HepG2 (cell line): ENCODE data around the gene NUP93. TPM values are rescaled to one million over a fixed set of nuclear protein-coding genes. Genes with fewer than 3 reads are reported as not detected.

Source experiments
- E2F5 ChIP-seq: sonication (generic); formaldehyde crosslinking; conservative IDR thresholded peaks from 2 replicates; pipeline ENCODE4 v1.4.0; 2020; ENCODE audit warnings: missing genetic modification reagents
- ESRRA ChIP-seq: sonication (generic); formaldehyde crosslinking; IDR thresholded peaks from 2 replicates; pipeline ENCODE4 v1.5.1; 2020; ENCODE audit warnings: mild to moderate bottlenecking, low read depth, missing genetic modification reagents
- FOXO4 ChIP-seq: sonication (generic); formaldehyde crosslinking; conservative IDR thresholded peaks from 2 replicates; pipeline ENCODE4 v1.8.1; 2023; ENCODE audit warnings: missing genetic modification reagents
- HNRNPUL1 ChIP-seq: fragments of 200-400 bp; formaldehyde crosslinking; IDR thresholded peaks from 2 replicates; pipeline ENCODE4 v1.6.1; 2017; ENCODE audit warnings: low read depth, mild to moderate bottlenecking, low read length, moderate library complexity
- NFE2 ChIP-seq: sonication (generic); formaldehyde crosslinking; IDR thresholded peaks from 2 replicates; pipeline ENCODE4 v1.4.0; 2020; ENCODE audit warnings: missing genetic modification reagents
- NRL ChIP-seq: sonication (generic); formaldehyde crosslinking; IDR thresholded peaks from 2 replicates; pipeline ENCODE4 v1.5.0; 2020; ENCODE audit warnings: missing genetic modification reagents, mild to moderate bottlenecking, moderate library complexity, borderline replicate concordance
- PRMT3 ChIP-seq: sonication (generic); formaldehyde crosslinking; IDR thresholded peaks from 2 replicates; pipeline ENCODE4 v1.8.1; 2022; ENCODE audit warnings: low read depth, mild to moderate bottlenecking, moderate library complexity, missing genetic modification reagents, borderline replicate concordance
- RCOR2 ChIP-seq: IDR thresholded peaks from 2 replicates; pipeline ENCODE4 v1.6.1; 2016; ENCODE audit warnings: missing biosample characterization, missing genetic modification reagents
- SNAPC5 ChIP-seq: sonication (generic); formaldehyde crosslinking; IDR thresholded peaks from 2 replicates; pipeline ENCODE4 v1.8.1; 2023; ENCODE audit warnings: mild to moderate bottlenecking, missing genetic modification reagents, borderline replicate concordance
- YY1 ChIP-seq: IDR thresholded peaks from 2 replicates; pipeline ENCODE4 v1.6.1; 2011; ENCODE audit warnings: low read length, low read depth, moderate library complexity, mild to moderate bottlenecking; ENCODE audit not compliant: insufficient read depth, insufficient replicate concordance
- ZBTB2 ChIP-seq: sonication (generic); formaldehyde crosslinking; IDR thresholded peaks from 2 replicates; pipeline ENCODE4 v1.8.0; 2022; ENCODE audit warnings: low read depth, missing genetic modification reagents
- ZBTB3 ChIP-seq: sonication (generic); formaldehyde crosslinking; IDR thresholded peaks from 2 replicates; pipeline ENCODE4 v1.4.0; 2020; ENCODE audit warnings: low read depth, mild to moderate bottlenecking, moderate library complexity, missing genetic modification reagents, borderline replicate concordance
- ZNF10 ChIP-seq: sonication (generic); formaldehyde crosslinking; IDR thresholded peaks from 2 replicates; pipeline ENCODE4 v1.4.0; 2020; ENCODE audit warnings: mild to moderate bottlenecking, low read depth, missing genetic modification reagents, borderline replicate concordance
- ZNF556 ChIP-seq: sonication (generic); formaldehyde crosslinking; IDR thresholded peaks from 2 replicates; pipeline ENCODE4 v1.4.0; 2020; ENCODE audit warnings: mild to moderate bottlenecking, missing genetic modification reagents, borderline replicate concordance
- polyA plus RNA-seq, 8 experiments: library from polyadenylated mRNA; depleted of rRNA in 3 of 8; stranded (reverse) in 7 of 8; unstranded in 1 of 8; fragments of >200 nt; fragmentation: Illumina TruSeq in 4 of 8; extraction: Trizol in 4 of 8; gene quantifications; 2 replicates each; pipeline versions ENCODE4 v1.2.1 to v1.2.3, GENCODE V29; 2011 to 2016; ENCODE audit warnings: low read depth in 4 of 8, missing spikeins in 1 of 8, mixed read lengths in 1 of 8; ENCODE audit not compliant: insufficient read depth in 1 of 8
- total RNA-seq, 5 experiments: library from RNA; depleted of rRNA; stranded (reverse); fragments of >200 nt; fragmentation: Illumina TruSeq; extraction: Trizol; gene quantifications; 2 replicates each; pipeline ENCODE4 v1.2.3, GENCODE V29; 2016; ENCODE audit warnings: low read depth in 1 of 5

NUP93 gene
- total and polyA plus RNA-seq, 2 of the 13 experiments (the other 11 are each of a cell fraction or from before 2014, with no cell fraction given): 58.5 to 140 TPM

GRCh38 chr16:56815721-56816120 lies 85.8 kb downstream of the NUP93 start (continued):
- TF ChIP-seq ESRRA (CRISPR knock-in tag) (no peak), ZNF556 (CRISPR knock-in tag) (0 out of 2 replicates have a peak, but pooled peaks have one; percentile 14), ZBTB2 (0 out of 2 replicates have a peak, but pooled peaks have one; percentile 31), SNAPC5 (CRISPR knock-in tag) (no peak), FOXO4 (no peak), PRMT3 (CRISPR knock-in tag) (no peak), NRL (CRISPR knock-in tag) (no peak), NFE2 (CRISPR knock-in tag) (no peak), HNRNPUL1 (no peak), ZBTB3 (CRISPR knock-in tag) (no peak), ZNF10 (CRISPR knock-in tag) (0 out of 2 replicates have a peak, but pooled peaks have one; percentile 72), RCOR2 (CRISPR knock-in tag) (no peak), YY1 (no peak), E2F5 (CRISPR knock-in tag) (no peak)
